NT2/D1 (cell line): ENCODE measurements around the gene CENPX.

Source experiments
- SUZ12 ChIP-seq: IDR thresholded peaks from 2 replicates; pipeline ENCODE4 v1.6.1; 2011; ENCODE audit not compliant: insufficient read length, insufficient read depth; ENCODE audit errors: extremely low read depth
- YY1 ChIP-seq: IDR thresholded peaks from 2 replicates; pipeline ENCODE4 v1.6.1; 2011; ENCODE audit not compliant: insufficient read length, insufficient read depth
- ZNF274 ChIP-seq: IDR thresholded peaks from 2 replicates; pipeline ENCODE4 v1.6.1; 2011; ENCODE audit warnings: mild to moderate bottlenecking, low read depth, low read length

- TF ChIP-seq SUZ12 (no peak), YY1 (no peak), ZNF274 (no peak)
Observed at GRCh38 chr17:82000803-82001570, 21.7 kb downstream of the CENPX start.
